Calu3 (cell line): ENCODE data around the gene ZCCHC24. TPM values are rescaled to one million over a fixed set of nuclear protein-coding genes. Genes with fewer than 3 reads are reported as not detected.

ENCODE experiments used
- BruUV-seq: library from RNA; stranded (reverse); fragments of 400-500 nt; replicated peaks from 2 replicates; lab custom pipeline; 2021; lab: Mats Ljungman, UMichigan
- CTCF ChIA-PET: fragments of 300-600 bp; sonication (Branson Sonifier 250); formaldehyde crosslinking; loops from one replicate; lab custom pipeline; 2022; ENCODE audit warnings: antibody characterized with exemption; lab: Charles Lee
- DNase-seq: peaks from one replicate; pipeline ENCODE4 v3.0.0; 2022
- H3K27ac Mint-ChIP-seq: one replicate; pipeline ENCODE4 v1.8.0; 2022; ENCODE audit warnings: mixed read lengths; ENCODE audit not compliant: unreplicated experiment
- H3K27me3 Mint-ChIP-seq: one replicate; pipeline ENCODE4 v1.8.0; 2022; ENCODE audit warnings: mixed read lengths; ENCODE audit not compliant: unreplicated experiment
- H3K36me3 Mint-ChIP-seq: one replicate; pipeline ENCODE4 v1.8.0; 2022; ENCODE audit warnings: mild to moderate bottlenecking, moderate library complexity, mixed read lengths; ENCODE audit not compliant: insufficient read depth, unreplicated experiment
- H3K4me1 Mint-ChIP-seq: one replicate; pipeline ENCODE4 v1.8.0; 2022; ENCODE audit warnings: mild to moderate bottlenecking, low read depth, mixed read lengths; ENCODE audit not compliant: unreplicated experiment
- H3K4me3 Mint-ChIP-seq: one replicate; pipeline ENCODE4 v1.8.0; 2022; ENCODE audit warnings: mild to moderate bottlenecking, low read depth, moderate library complexity, mixed read lengths; ENCODE audit not compliant: unreplicated experiment
- H3K9me3 Mint-ChIP-seq: one replicate; pipeline ENCODE4 v1.8.0; 2022; ENCODE audit warnings: low read depth, mixed read lengths; ENCODE audit not compliant: unreplicated experiment
- intact Hi-C: fragments of 100-400 bp; cut with micrococcal nuclease; formaldehyde crosslinking; loops from one replicate; pipeline ENCODE4 v1.10.0; 2022; ENCODE audit not compliant: unreplicated experiment
- total RNA-seq: library from RNA; stranded (reverse); gene quantifications from 2 replicates; pipeline ENCODE4 v1.2.3, GENCODE V29; 2022
- TF ChIP-seq, protein P1 (sequence below): fragments of 200-600 bp; IDR thresholded peaks from one replicate; pipeline ENCODE4 v1.8.0; 2022; ENCODE audit warnings: antibody characterized with exemption; ENCODE audit not compliant: unreplicated experiment

ZCCHC24 gene
- total RNA-seq, 1 experiment from 2014 or later, result 1.4 TPM

DNA sequence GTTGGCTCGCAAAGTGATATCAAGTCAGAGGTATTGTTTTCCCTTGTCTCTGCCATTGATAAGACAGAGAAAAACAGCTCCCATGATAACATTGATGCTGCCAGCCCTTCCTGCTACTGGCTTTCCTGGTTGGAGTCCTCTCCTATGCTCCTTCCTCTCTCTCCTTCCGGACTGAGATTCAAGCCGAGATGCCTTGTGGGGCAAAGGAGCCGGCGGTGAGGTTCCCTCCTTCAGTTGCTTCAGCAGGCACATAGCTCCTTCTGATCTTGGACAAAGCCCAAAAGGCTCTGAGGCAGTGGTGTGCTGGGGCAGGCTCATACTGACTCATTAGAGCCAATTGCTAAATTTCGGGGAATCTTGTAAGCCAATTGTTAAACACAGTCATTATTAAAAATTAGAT is 8.8 kb upstream of the ZCCHC24 start:
- TF ChIP-seq, protein P1, sequence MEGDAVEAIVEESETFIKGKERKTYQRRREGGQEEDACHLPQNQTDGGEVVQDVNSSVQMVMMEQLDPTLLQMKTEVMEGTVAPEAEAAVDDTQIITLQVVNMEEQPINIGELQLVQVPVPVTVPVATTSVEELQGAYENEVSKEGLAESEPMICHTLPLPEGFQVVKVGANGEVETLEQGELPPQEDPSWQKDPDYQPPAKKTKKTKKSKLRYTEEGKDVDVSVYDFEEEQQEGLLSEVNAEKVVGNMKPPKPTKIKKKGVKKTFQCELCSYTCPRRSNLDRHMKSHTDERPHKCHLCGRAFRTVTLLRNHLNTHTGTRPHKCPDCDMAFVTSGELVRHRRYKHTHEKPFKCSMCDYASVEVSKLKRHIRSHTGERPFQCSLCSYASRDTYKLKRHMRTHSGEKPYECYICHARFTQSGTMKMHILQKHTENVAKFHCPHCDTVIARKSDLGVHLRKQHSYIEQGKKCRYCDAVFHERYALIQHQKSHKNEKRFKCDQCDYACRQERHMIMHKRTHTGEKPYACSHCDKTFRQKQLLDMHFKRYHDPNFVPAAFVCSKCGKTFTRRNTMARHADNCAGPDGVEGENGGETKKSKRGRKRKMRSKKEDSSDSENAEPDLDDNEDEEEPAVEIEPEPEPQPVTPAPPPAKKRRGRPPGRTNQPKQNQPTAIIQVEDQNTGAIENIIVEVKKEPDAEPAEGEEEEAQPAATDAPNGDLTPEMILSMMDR, result no peak
- no peak for DNase-seq
- H3K4me3 Mint-ChIP-seq, result no peak overlapping the region
- intact Hi-C loops, result no loop called here
- no TSS peak for BruUV-seq
- H3K4me1 Mint-ChIP-seq, result no peaks in the 10 kb centered on the region
- CTCF ChIA-PET, result no interaction called here
- no peak overlapping the region for H3K27ac Mint-ChIP-seq
- peaks cover 50% of the 10 kb centered on the region for H3K27me3 Mint-ChIP-seq
- no peaks in the 10 kb centered on the region for H3K9me3 Mint-ChIP-seq
- no peaks in the 10 kb centered on the region for H3K36me3 Mint-ChIP-seq

DNA sequence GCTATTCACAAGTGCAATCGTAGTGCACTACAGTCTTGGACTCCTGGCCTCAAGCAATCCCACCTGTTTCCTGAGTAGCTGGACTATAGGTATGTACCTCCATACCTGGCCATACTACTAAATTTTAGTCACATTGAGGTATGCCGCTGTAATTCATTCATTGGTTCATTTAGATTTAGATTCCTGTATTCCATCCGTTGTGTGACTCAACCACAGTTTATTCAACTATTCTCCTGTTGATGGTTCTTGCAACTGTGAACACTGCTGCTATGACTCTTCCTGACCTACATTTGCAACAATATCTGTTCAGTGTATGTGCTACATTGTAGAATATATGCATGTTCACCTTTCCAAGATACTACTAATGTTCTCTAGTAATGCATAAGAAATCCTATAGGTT is 8.0 kb upstream of the ZCCHC24 start:
- intact Hi-C loops, result no loop called here

DNA sequence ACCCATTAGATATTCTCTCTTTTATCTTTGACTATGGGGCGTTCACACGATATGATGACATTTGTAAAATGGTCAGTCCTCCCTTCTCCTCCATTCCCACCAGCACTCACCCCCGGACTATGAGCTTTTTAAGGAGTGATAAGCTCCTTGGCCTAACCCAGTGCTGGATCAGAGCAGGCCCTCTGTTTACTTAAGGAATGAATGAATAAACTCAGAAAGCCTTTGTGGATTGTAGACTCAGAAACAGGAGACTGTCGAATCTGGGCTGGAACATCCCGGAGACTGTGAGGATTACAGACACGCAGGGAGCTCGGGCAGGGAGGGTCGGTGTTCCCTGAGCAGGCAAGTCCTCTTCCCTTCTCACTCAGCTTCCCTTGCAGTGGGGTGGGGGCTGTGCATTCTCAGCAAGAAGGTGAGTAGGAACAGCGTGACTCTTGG is 6.8 kb upstream of the ZCCHC24 start:
- no peak overlapping the region for H3K27ac Mint-ChIP-seq

More for the DNA sequence above, 8.0 kb upstream of the ZCCHC24 start:
- no peaks in the 10 kb centered on the region for H3K36me3 Mint-ChIP-seq
- CTCF ChIA-PET, result no interaction called here
- H3K27ac Mint-ChIP-seq, result no peak overlapping the region
- no TSS peak for BruUV-seq
- H3K4me3 Mint-ChIP-seq, result no peak overlapping the region
- H3K27me3 Mint-ChIP-seq, result peaks cover 51% of the 10 kb centered on the region
- TF ChIP-seq, protein P1, result no peak
- H3K9me3 Mint-ChIP-seq, result no peaks in the 10 kb centered on the region
- DNase-seq, result no peak
- H3K4me1 Mint-ChIP-seq, result no peaks in the 10 kb centered on the region

DNA sequence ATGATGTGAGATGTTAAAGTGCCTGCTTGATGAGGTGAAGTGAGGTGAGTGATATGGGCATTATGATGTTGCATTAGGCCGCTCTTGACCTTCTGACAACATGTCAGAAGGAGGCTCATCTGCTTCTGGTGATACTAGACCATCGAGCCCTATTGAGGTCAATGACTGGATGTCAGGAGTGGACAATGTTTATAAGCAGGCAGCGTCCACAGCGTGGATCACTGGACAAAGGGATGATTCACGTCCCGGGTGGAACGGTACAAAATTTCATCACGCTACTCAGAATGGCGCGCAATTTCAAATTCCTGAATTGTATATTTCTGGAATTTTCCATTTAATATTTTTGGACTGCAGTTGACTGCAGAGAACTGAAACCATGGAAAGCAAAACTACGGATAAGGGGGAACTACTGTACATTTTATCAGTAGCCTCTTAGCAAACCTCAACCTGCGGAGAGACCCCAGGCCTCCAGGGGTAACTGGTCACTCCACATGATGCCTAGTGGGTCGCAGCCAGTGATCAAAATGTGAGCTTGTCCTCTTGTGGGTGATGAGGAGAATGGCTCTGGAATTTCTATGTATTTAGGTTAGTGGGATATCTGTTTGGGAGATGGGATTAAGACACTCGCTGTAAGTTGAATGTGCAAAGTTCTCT is 5.7 kb upstream of the ZCCHC24 start:
- TF ChIP-seq, protein P1, result no peak
- DNase-seq, result no peak
- Mint-ChIP-seq H3K4me3 (no peak overlapping the region), H3K4me1 (peaks cover 8% of the 10 kb centered on the region), H3K9me3 (no peaks in the 10 kb centered on the region), H3K27ac (no peak overlapping the region), H3K36me3 (peaks cover 9% of the 10 kb centered on the region), H3K27me3 (peaks cover 69% of the 10 kb centered on the region)
- CTCF ChIA-PET, result no interaction called here
- intact Hi-C loops, result no loop called here
- BruUV-seq, result no TSS peak

More for the DNA sequence above, 6.8 kb upstream of the ZCCHC24 start:
- TF ChIP-seq, protein P1, result no peak
- no peaks in the 10 kb centered on the region for H3K36me3 Mint-ChIP-seq
- H3K9me3 Mint-ChIP-seq, result no peaks in the 10 kb centered on the region
- H3K4me1 Mint-ChIP-seq, result no peaks in the 10 kb centered on the region
- CTCF ChIA-PET, result no interaction called here
- intact Hi-C loops, result no loop called here
- BruUV-seq, result no TSS peak
- no peak for DNase-seq
- peaks cover 63% of the 10 kb centered on the region for H3K27me3 Mint-ChIP-seq
- H3K4me3 Mint-ChIP-seq, result no peak overlapping the region
